Medulla oblongata (tissue), 1 donor: Measurements from ENCODE around the gene NAA10.

Experiments used
- DNase-seq: peaks from one replicate; pipeline ENCODE4 v3.0.0-alpha.2; 2015; ENCODE audit errors: extremely low spot score

Gene NAA10

GRCh38 chrX:153948847-153949805 lies 14.3 kb upstream of the NAA10 start:
- DNase-seq: no peak

GRCh38 chrX:153948002-153948466 lies 13.2 kb upstream of the NAA10 start:
- no peak for DNase-seq

- peak; percentile 75 for DNase-seq
Observed at GRCh38 chrX:153947009-153947769, 12.4 kb upstream of the NAA10 start.

GRCh38 chrX:153945956-153946943 lies 11.4 kb upstream of the NAA10 start:
- DNase-seq: no peak

GRCh38 chrX:153944800-153945150 lies 9.9 kb upstream of the NAA10 start:
- no peak for DNase-seq

- peak; percentile 59 for DNase-seq
Observed at GRCh38 chrX:153944140-153944799, 9.4 kb upstream of the NAA10 start, which contains the start of gene RENBP. Gene RENBP (minus strand): TSS chrX:153944643. CDS start chrX:153944610, 33 bp downstream.

GRCh38 chrX:153941336-153942252 lies 6.8 kb upstream of the NAA10 start:
- DNase-seq: no peak

GRCh38 chrX:153939573-153939972 lies 4.7 kb upstream of the NAA10 start:
- DNase-seq: no peak

GRCh38 chrX:153938226-153938786 lies 3.5 kb upstream of the NAA10 start:
- no peak for DNase-seq

- no peak for DNase-seq
Observed at GRCh38 chrX:153937056-153937455, 2.2 kb upstream of the NAA10 start.

- no peak for DNase-seq
Observed at GRCh38 chrX:153935326-153935851, 552 bp upstream of the NAA10 start.

- no peak for DNase-seq
Observed at GRCh38 chrX:153934148-153934761, 582 bp downstream of the NAA10 start.

GRCh38 chrX:153933748-153934147 lies 1.1 kb downstream of the NAA10 start:
- no peak for DNase-seq

- DNase-seq: no peak
Observed at GRCh38 chrX:153932220-153932915, 2.5 kb downstream of the NAA10 start.

GRCh38 chrX:153931748-153932147 lies 3.1 kb downstream of the NAA10 start:
- no peak for DNase-seq

GRCh38 chrX:153931151-153931550 lies 3.7 kb downstream of the NAA10 start:
- DNase-seq: no peak

GRCh38 chrX:153930011-153930910 lies 4.6 kb downstream of the NAA10 start:
- no peak for DNase-seq
